Spleen (tissue), 7 donors: ENCODE measurements around the gene CAPS2.

Source experiments
- CTCF ChIP-seq, 11 experiments: fragments of 200-600 bp in 7 of 11; fragments of 450-650 bp in 4 of 11; sonication (generic) in 4 of 11; IDR thresholded peaks in 8 of 11; conservative IDR thresholded peaks in 3 of 11; 1 replicate in 7 of 11; 2 replicates in 4 of 11; pipeline versions ENCODE4 v1.4.0 to v1.8.0; 2016 to 2021; ENCODE audit warnings: antibody characterized with exemption in 11 of 11, inconsistent platforms in 4 of 11, mild to moderate bottlenecking in 1 of 11
- POLR2A ChIP-seq, 3 donors: fragments of 450-650 bp; IDR thresholded peaks; one replicate each; pipeline ENCODE4 v1.5.1; 2017; ENCODE audit warnings: antibody characterized with exemption in 3 of 3, mild to moderate bottlenecking in 1 of 3
- POLR2AphosphoS5 ChIP-seq, 3 donors: sonication (generic); formaldehyde crosslinking; IDR thresholded peaks; one replicate each; pipeline ENCODE4 v1.5.1; 2017; ENCODE audit warnings: antibody characterized with exemption in 3 of 3
- donor health status: DM: no; HTN: no; CAD: no; lungs with moderate emphysema.
- donor health status: DM: no; HTN: no; CAD: no.
- donor health status: DM: no; HTN: no; CAD: no.

- TF ChIP-seq CTCF (IDR thresholded peaks at IDR 0.05 in 8 of 11, conservative IDR thresholded peaks at IDR 0.05 in 3 of 11) = no peak
- no peak for TF ChIP-seq POLR2AphosphoS5 (IDR thresholded peaks at IDR 0.05)
- TF ChIP-seq POLR2A (IDR thresholded peaks at IDR 0.05) = no peak
Measured at GRCh38 chr12:75322464-75322863, 7.7 kb downstream of the CAPS2 start.
